HepG2 (cell line): ENCODE measurements around the gene CDX1.

Experiments
- AGO1 ChIP-seq: fragments of 200-400 bp; formaldehyde crosslinking; IDR thresholded peaks from 2 replicates; pipeline ENCODE4 v1.6.1; 2017; ENCODE audit warnings: mild to moderate bottlenecking, low read depth, low read length, moderate library complexity; ENCODE audit not compliant: poor library complexity, severe bottlenecking
- BHLHE40 ChIP-seq: IDR thresholded peaks from 2 replicates; pipeline ENCODE4 v1.6.1; 2011; ENCODE audit warnings: low read length, improper control_type of control experiment
- FOXK2 ChIP-seq: fragments of 450-650 bp; IDR thresholded peaks from 2 replicates; pipeline ENCODE4 v1.6.1; 2016
- ZC3H4 ChIP-seq: sonication (generic); formaldehyde crosslinking; IDR thresholded peaks from 2 replicates; pipeline ENCODE4 v1.4.0; 2020; ENCODE audit warnings: missing genetic modification reagents, borderline replicate concordance
- TF ChIP-seq, protein P1 (sequence below): sonication (generic); formaldehyde crosslinking; conservative IDR thresholded peaks from 2 replicates; pipeline ENCODE4 v1.4.0; 2020; ENCODE audit warnings: missing genetic modification reagents

DNA sequence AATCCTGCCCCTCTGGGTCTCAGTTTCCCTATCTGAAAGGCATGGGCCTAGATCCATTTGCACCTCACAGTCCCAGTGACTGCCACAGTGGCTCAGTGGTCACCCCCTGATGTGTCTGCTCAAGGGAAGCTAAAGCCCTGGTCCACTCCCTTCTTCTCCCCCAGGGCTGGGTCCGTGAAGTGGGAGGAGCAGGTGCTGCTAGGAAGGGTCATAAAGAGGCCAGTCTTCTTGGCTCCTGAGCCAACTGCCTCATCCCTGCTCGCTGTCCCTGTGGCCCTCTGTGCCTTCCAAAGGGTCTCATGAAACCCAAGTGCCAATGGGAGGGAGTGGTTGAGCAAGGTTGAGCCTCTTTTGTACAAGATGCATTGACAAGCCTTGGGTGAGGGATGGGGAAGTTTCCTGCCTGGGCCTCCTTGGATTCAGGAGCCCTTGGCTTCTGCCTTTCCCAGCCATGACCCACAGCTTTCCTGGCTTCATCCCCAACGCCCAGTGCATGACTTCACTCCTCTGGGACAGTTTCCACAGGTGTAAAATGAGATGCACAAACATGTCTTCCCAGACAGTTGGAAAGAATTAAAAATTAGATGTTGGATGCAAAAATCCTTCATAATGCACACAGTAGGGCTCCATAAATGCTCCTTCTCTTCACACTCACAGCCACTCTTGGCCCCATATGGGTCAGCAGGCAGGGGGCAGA is 21.7 kb downstream of the CDX1 start:
- TF ChIP-seq, protein P1, sequence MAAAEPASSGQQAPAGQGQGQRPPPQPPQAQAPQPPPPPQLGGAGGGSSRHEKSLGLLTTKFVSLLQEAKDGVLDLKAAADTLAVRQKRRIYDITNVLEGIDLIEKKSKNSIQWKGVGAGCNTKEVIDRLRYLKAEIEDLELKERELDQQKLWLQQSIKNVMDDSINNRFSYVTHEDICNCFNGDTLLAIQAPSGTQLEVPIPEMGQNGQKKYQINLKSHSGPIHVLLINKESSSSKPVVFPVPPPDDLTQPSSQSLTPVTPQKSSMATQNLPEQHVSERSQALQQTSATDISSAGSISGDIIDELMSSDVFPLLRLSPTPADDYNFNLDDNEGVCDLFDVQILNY (CRISPR knock-in tag), result no peak
- no peak for TF ChIP-seq AGO1
- no peak for TF ChIP-seq BHLHE40
- no peak for TF ChIP-seq FOXK2
- TF ChIP-seq ZC3H4 (CRISPR knock-in tag), result no peak
